Activated B cell treated with CpG ODN at 0.5 μM for 24 hours (primary cell): Measurements from ENCODE around the gene MT1H. TPM values are rescaled to one million over a fixed set of nuclear protein-coding genes. Genes with fewer than 3 reads are reported as not detected.

Source experiments
- ATAC-seq: fragments of 200-7000 bp; cut with Tn5 transposase; one replicate; pipeline ENCODE4 v1.10.0; 2021; ENCODE audit warnings: low read depth, mild to moderate bottlenecking, moderate library complexity
- CTCF ChIA-PET: fragments of 350-600 bp; sonication (Branson Sonifier 250); formaldehyde crosslinking; loops from one replicate; lab custom pipeline; 2021; ENCODE audit warnings: antibody characterized with exemption; lab: Charles Lee
- POLR2A ChIA-PET: fragments of 350-600 bp; sonication (Branson Sonifier 250); formaldehyde crosslinking; loops from one replicate; lab custom pipeline; 2021; ENCODE audit warnings: antibody characterized with exemption; lab: Charles Lee
- DNase-seq: peaks from one replicate; pipeline ENCODE4 v3.0.0; 2022
- H3K27ac Mint-ChIP-seq: one replicate; pipeline ENCODE4 v1.8.0; 2020; ENCODE audit warnings: mixed read lengths
- H3K27me3 Mint-ChIP-seq: one replicate; pipeline ENCODE4 v1.8.0; 2021; ENCODE audit warnings: mixed read lengths
- H3K36me3 Mint-ChIP-seq: one replicate; pipeline ENCODE4 v1.8.0; 2021; ENCODE audit warnings: low read depth, mixed read lengths
- H3K4me1 Mint-ChIP-seq: one replicate; pipeline ENCODE4 v1.8.0; 2021; ENCODE audit warnings: mixed read lengths
- H3K4me3 Mint-ChIP-seq: one replicate; pipeline ENCODE4 v1.8.0; 2020; ENCODE audit warnings: mild to moderate bottlenecking, mixed read lengths
- H3K9me3 Mint-ChIP-seq: one replicate; pipeline ENCODE4 v1.8.0; 2020; ENCODE audit warnings: mixed read lengths
- CTCF ChIP-seq: fragments of 200-600 bp; IDR thresholded peaks from one replicate; pipeline ENCODE4 v1.8.0; 2022; ENCODE audit warnings: antibody characterized with exemption, mild to moderate bottlenecking
- intact Hi-C: fragments of 100-400 bp; cut with micrococcal nuclease; formaldehyde crosslinking; loops from one replicate; pipeline ENCODE4 v1.15.1; 2024
- total RNA-seq: library from RNA; stranded (reverse); gene quantifications from 2 replicates; pipeline ENCODE4 v1.2.3, GENCODE V29; 2022

The MT1H gene
- total RNA-seq, 1 donor from 2014 or later, result 1.3 TPM

- Mint-ChIP-seq H3K9me3 (no peaks in the 10 kb centered on the region), H3K36me3 (no peaks in the 10 kb centered on the region), H3K4me1 (peaks cover 20% of the 10 kb centered on the region), H3K4me3 (no peak overlapping the region), H3K27me3 (peaks cover 17% of the 10 kb centered on the region), H3K27ac (no peak overlapping the region)
- intact Hi-C loops, result no loop called here
- DNase-seq (no peak), ATAC-seq (no peak)
- ChIA-PET CTCF (interaction anchor here (0.6 to 1.1 kb wide), 2 partner anchors 163 to 596 kb away, joined by 3 read pairs; no protein-coding TSS in a partner anchor), POLR2A (no interaction called here)
- no peak for TF ChIP-seq CTCF
Observed at GRCh38 chr16:56679078-56679730, 9.6 kb downstream of the MT1H start.

GRCh38 chr16:56679818-56680217 lies 10.2 kb downstream of the MT1H start:
- Mint-ChIP-seq H3K9me3 (no peaks in the 10 kb centered on the region), H3K36me3 (no peaks in the 10 kb centered on the region), H3K4me3 (no peak overlapping the region), H3K27ac (no peak overlapping the region), H3K27me3 (peaks cover 11% of the 10 kb centered on the region), H3K4me1 (peaks cover 20% of the 10 kb centered on the region)
- ChIA-PET CTCF (interaction anchor here (0.6 kb wide), 1 partner anchor 596 kb away, joined by 3 read pairs; no protein-coding TSS in a partner anchor), POLR2A (no interaction called here)
- TF ChIP-seq CTCF, result no peak
- no peak for DNase-seq
- intact Hi-C loops, result loop anchor here (5.0 kb wide), 3 partner anchors 38 to 163 kb away; no protein-coding TSS in a partner anchor
- no peak for ATAC-seq

- peaks cover 3% of the 10 kb centered on the region for H3K27me3 Mint-ChIP-seq
- intact Hi-C loops, result loop anchor here (1.0 to 5.0 kb wide), 8 partner anchors 21 to 165 kb away; partner anchors contain the start of genes MT1F, MT2A and NUP93
- H3K36me3 Mint-ChIP-seq, result no peaks in the 10 kb centered on the region
- ChIA-PET CTCF (interaction anchor here (1.8 kb wide), 1 partner anchor 20 kb away, joined by 7 read pairs; no protein-coding TSS in a partner anchor), POLR2A (interaction anchor here (0.6 to 1.8 kb wide), 9 partner anchors 14 to 188 kb away, joined by 3 to 9 read pairs (median 4); partner anchors contain the start of genes MT1F and MT2A)
- peak; percentile 85 for DNase-seq
- TF ChIP-seq CTCF, result no peak
- peak within 1 kb of the TSS; percentile 93 for H3K4me3 Mint-ChIP-seq
- ATAC-seq, result peak; percentile 98
- H3K9me3 Mint-ChIP-seq, result no peaks in the 10 kb centered on the region
- H3K4me1 Mint-ChIP-seq, result peaks cover 11% of the 10 kb centered on the region
- peak within 1 kb of the TSS; percentile 84 for H3K27ac Mint-ChIP-seq
Observed at GRCh38 chr16:56681939-56682702, 12.5 kb downstream of the MT1H start, which contains the start of gene MT1X. Gene MT1X, plus strand, starts transcription at chr16:56682470. Its CDS starts 71 bp downstream, at chr16:56682541.

- ChIA-PET POLR2A (interaction anchor here (0.6 to 1.8 kb wide), 11 partner anchors 13 to 187 kb away, joined by 3 to 9 read pairs (median 4); partner anchors contain the start of genes MT1F and MT2A), CTCF (interaction anchor here (1.8 kb wide), 1 partner anchor 19 kb away, joined by 7 read pairs; no protein-coding TSS in a partner anchor)
- no peak for TF ChIP-seq CTCF
- ATAC-seq (no peak), DNase-seq (no peak)
- intact Hi-C loops, result loop anchor here (1.0 to 5.0 kb wide), 8 partner anchors 20 to 166 kb away; partner anchors contain the start of genes MT1F, MT2A and NUP93
- H3K36me3 Mint-ChIP-seq, result no peaks in the 10 kb centered on the region
- H3K27ac Mint-ChIP-seq, result peak overlapping the region; percentile 84
- H3K9me3 Mint-ChIP-seq, result no peaks in the 10 kb centered on the region
- H3K27me3 Mint-ChIP-seq, result peaks cover 6% of the 10 kb centered on the region
- peak overlapping the region; percentile 93 for H3K4me3 Mint-ChIP-seq
- peaks cover 11% of the 10 kb centered on the region for H3K4me1 Mint-ChIP-seq
Observed at GRCh38 chr16:56682703-56683397, 13.2 kb downstream of the MT1H start.
